ENCODE results near the gene CDC73. TPM values are rescaled to one million over a fixed set of nuclear protein-coding genes. Genes with fewer than 3 reads are reported as not detected.

Gene CDC73
- total RNA-seq, 1 experiment from 2014 or later = 63.2 TPM

DNA sequence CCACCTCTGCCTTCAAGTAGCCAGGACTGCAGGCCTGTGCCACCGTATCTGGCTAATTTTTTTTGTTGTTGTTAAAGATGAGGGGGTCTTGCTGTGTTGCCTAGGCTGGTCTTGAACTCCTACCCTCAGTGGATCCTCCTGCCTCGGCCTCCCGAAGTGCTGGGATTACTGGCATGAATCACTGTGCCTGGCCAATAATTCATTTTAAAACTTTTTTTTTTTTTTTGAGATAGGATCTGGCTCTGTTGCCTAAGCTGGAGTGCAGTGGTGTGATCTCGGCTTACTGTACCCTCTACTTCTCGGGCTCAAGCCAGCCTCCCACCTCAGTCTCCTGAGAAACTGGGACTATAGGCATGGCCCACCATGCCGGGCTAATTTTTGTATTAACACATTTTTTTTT is 3.5 kb downstream of the CDC73 start:
- Histone ChIP-seq H3K4me2 (ENCODE audit: low read length) (no peak overlapping the region), H3K27me3 (ENCODE audit: insufficient read depth, low read length) (no peaks in the 10 kb centered on the region), H3K4me1 (ENCODE audit: control insufficient read depth in 1 of 2, insufficient read depth in 2 of 2, low read length in 2 of 2) (peaks cover 7 to 17% of the 10 kb centered on the region in 2 experiments), H3K9me3 (ENCODE audit: control insufficient read depth in 1 of 2, insufficient read depth in 1 of 2, low read depth in 1 of 2, low read length in 2 of 2) (no peaks in the 10 kb centered on the region), H4K20me1 (ENCODE audit: insufficient read depth) (no peaks in the 10 kb centered on the region), H3K9me2 (ENCODE audit: insufficient read depth) (no peaks in the 10 kb centered on the region), H3K79me2 (ENCODE audit: insufficient read depth, low read length) (peaks cover 82% of the 10 kb centered on the region), H3K9ac (ENCODE audit: low read length) (no peak overlapping the region), H2AFZ (ENCODE audit: low read depth, low read length, poor library complexity, severe bottlenecking) (no peak overlapping the region), H3K4me3 (replicated peaks in 1 of 2; ENCODE audit: low read depth in 1 of 2, low read length in 2 of 2) (no peak overlapping the region), H3K27ac (ENCODE audit: low read depth, low read length) (no peak overlapping the region), H3K36me3 (ENCODE audit: control insufficient read depth in 1 of 2, insufficient read depth in 2 of 2, low read length in 2 of 2) (peaks cover 16 to 26% of the 10 kb centered on the region in 2 experiments)
- no peak for DNase-seq (ENCODE audit: low read depth, low spot score)
- BruUV-seq (replicated peaks) = no TSS peak
- RAD21 ChIA-PET (ENCODE audit: low non-redundant PET in 1 of 2, low total read pairs in 2 of 2, uncharacterized antibody in 2 of 2, unreplicated experiment in 2 of 2) = no interaction called here
- no peak for ATAC-seq
- POLR2A ChIA-PET = interaction anchor here (1.9 kb wide), 1 partner anchor 14 kb away, joined by 4 read pairs; no protein-coding TSS in a partner anchor
- TF ChIP-seq, protein P1, sequence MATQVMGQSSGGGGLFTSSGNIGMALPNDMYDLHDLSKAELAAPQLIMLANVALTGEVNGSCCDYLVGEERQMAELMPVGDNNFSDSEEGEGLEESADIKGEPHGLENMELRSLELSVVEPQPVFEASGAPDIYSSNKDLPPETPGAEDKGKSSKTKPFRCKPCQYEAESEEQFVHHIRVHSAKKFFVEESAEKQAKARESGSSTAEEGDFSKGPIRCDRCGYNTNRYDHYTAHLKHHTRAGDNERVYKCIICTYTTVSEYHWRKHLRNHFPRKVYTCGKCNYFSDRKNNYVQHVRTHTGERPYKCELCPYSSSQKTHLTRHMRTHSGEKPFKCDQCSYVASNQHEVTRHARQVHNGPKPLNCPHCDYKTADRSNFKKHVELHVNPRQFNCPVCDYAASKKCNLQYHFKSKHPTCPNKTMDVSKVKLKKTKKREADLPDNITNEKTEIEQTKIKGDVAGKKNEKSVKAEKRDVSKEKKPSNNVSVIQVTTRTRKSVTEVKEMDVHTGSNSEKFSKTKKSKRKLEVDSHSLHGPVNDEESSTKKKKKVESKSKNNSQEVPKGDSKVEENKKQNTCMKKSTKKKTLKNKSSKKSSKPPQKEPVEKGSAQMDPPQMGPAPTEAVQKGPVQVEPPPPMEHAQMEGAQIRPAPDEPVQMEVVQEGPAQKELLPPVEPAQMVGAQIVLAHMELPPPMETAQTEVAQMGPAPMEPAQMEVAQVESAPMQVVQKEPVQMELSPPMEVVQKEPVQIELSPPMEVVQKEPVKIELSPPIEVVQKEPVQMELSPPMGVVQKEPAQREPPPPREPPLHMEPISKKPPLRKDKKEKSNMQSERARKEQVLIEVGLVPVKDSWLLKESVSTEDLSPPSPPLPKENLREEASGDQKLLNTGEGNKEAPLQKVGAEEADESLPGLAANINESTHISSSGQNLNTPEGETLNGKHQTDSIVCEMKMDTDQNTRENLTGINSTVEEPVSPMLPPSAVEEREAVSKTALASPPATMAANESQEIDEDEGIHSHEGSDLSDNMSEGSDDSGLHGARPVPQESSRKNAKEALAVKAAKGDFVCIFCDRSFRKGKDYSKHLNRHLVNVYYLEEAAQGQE (IDR thresholded peaks at IDR 0.05; ENCODE audit: low read depth) = no peak
- TF ChIP-seq TCF7L2 (IDR thresholded peaks at IDR 0.05; ENCODE audit: borderline replicate concordance, extremely low read depth, insufficient read depth, insufficient read length) = no peak
- no peak for TF ChIP-seq ZNF274 (IDR thresholded peaks at IDR 0.05; ENCODE audit: low read depth, low read length)
- no peak for TF ChIP-seq CEBPB (IDR thresholded peaks at IDR 0.05; ENCODE audit: low read depth)
- no peak for TF ChIP-seq ELF1 (IDR thresholded peaks at IDR 0.05; ENCODE audit: borderline replicate concordance, low read depth)
- TF ChIP-seq EZH2phosphoT487 (IDR thresholded peaks at IDR 0.05; ENCODE audit: borderline replicate concordance) = no peak
- no peak for TF ChIP-seq CBX3 (IDR thresholded peaks at IDR 0.05; ENCODE audit: low read depth)
- TF ChIP-seq, protein P2, sequence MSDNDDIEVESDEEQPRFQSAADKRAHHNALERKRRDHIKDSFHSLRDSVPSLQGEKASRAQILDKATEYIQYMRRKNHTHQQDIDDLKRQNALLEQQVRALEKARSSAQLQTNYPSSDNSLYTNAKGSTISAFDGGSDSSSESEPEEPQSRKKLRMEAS (IDR thresholded peaks at IDR 0.05) = no peak
- no peak for TF ChIP-seq ZBTB33 (IDR thresholded peaks at IDR 0.05; ENCODE audit: extremely low read depth, insufficient replicate concordance, low read length)
- TF ChIP-seq RAD21 (IDR thresholded peaks at IDR 0.05; ENCODE audit: low read depth) = no peak
- TF ChIP-seq ZFX (IDR thresholded peaks at IDR 0.05) = no peak
- no peak for TF ChIP-seq SIN3A (IDR thresholded peaks at IDR 0.05; ENCODE audit: low read depth)
- no peak for TF ChIP-seq SRF (IDR thresholded peaks at IDR 0.05; ENCODE audit: low read depth)
- no peak for TF ChIP-seq ATF3 (IDR thresholded peaks at IDR 0.05)
- no peak for TF ChIP-seq POLR2A (IDR thresholded peaks at IDR 0.05; ENCODE audit: borderline replicate concordance, extremely low read depth, insufficient read depth, insufficient read length)
- no peak for TF ChIP-seq SP1 (IDR thresholded peaks at IDR 0.05; ENCODE audit: low read depth)
- TF ChIP-seq JUND (IDR thresholded peaks at IDR 0.05) = no peak
- no peak for TF ChIP-seq FOSL1 (IDR thresholded peaks at IDR 0.05; ENCODE audit: low read depth)
- no peak for TF ChIP-seq YY1 (IDR thresholded peaks at IDR 0.05; ENCODE audit: extremely low read depth, insufficient replicate concordance, low read depth, low read length)
- CTCF ChIA-PET = interaction anchor here (1.2 kb wide), 1 partner anchor 20 kb away, joined by 3 read pairs; the partner anchor contains the start of gene GLRX2
- intact Hi-C loops (cut with micrococcal nuclease) = loop anchor here (10.0 kb wide), 1 partner anchor 651 kb away; no protein-coding TSS in a partner anchor

All from HCT116 (cell line).